Stimulated activated CD4-positive, alpha-beta T cell treated with anti-CD3 and anti-CD28 coated beads, Interleukin-15, amount 100 ng/mL, for 1 hour (primary cell): ENCODE data around the gene CELA1.
A peak's percentile ranks its signal among the peaks of the same experiment; 100 is the strongest.

Experiments
- DNase-seq, 2 donors: peaks; one replicate each; pipeline ENCODE4 v3.0.0-alpha.2; 2020; ENCODE audit warnings: low read depth in 1 of 2, low spot score in 1 of 2

The CELA1 gene

DNA sequence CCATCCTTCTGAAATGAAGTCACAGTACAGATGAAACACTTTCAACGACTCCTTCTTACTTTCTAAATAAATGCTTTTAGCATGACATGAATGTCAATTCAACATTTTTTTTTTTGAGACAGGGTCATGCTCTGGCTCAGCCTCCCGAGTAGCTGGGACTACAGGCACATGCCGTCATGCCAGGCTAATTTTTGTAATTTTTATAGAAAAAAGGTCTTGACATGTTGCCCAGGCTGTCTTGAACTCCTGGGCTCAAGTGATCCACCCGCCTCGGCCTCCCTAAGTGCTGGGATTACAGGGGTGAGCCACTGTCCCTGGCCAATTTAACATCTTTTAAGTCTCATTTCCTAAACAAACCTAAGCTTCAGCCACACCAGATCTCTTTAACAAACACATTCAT lies 28.4 kb upstream of the CELA1 start:
- DNase-seq, result no peak

DNA sequence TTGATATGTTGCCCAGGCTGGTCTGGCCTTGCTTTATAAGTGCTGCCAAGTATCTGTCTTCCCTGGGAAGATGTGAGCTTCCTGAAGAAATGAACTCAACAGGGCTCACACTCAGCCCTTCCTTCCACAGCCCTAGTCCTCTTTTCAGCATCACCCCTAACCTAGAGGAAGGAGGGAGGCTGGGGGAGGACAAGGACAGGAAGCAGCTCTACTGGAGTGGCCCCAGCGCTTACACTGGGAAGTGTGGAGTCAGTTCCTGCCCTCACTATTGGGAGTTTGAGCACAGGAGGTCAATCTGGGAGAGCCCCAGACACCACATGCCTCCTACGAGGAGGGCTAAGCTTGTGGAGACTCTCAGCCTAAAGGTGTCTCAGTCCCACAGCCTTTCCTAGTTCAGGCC lies 27.9 kb upstream of the CELA1 start:
- DNase-seq, result no peak

DNA sequence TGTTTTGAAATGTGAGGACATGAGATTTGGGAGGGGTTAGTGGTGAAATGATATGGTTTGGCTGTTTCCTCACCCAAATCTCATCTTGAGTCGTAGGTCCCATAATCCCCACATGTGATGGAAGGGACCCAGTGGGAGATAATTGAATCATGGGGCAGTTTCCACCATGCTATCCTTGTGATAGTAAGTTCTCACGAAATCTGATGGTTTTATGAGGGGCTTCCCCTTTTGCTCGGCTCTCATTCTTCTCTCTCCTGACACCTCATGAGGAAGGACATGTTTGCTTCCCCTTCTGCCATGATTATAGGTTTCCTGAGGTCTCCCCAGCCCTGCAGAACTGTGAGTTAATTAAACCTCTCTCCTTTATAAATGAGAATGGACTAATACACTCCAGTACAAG lies 26.7 kb upstream of the CELA1 start:
- DNase-seq, result no peak

- no peak for DNase-seq
These were observed 25.5 kb upstream of the CELA1 start for GRCh38 chr12:51372021-51372420.

DNA sequence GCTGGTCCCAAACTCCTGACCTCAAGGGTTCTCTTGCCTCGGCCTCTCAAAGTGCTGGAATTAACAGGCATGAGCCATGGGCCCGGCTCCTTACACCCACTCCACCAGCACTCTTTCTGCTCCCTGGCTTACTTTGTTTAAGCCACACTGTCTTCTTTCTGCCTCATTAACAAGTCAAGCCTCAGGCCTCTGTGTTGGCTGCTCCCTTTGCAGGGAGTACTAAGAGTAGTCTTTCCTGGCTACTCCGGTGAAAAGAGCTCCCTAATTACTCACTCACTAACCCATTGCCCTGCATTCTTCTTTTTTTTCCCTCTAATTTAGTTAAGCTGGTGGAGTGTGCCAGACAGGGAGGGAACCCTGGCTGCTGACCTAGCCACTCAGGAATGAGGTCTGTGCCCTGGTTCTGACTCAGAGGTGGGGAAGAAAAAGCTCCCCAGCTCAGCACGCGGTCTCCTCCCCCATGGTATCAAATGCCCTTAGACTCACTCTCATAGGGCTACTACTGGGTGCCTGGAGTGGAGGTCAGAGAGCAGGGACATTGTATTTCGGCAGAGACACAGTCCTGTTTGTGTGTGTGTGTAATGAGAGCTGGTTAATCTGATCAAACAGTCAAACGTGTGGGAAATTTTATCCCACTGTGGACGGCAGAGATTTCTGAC lies 24.9 kb upstream of the CELA1 start:
- no peak for DNase-seq

- no peak for DNase-seq
These were observed 24.2 kb upstream of the CELA1 start for GRCh38 chr12:51370667-51371066.

- no peak for DNase-seq
These were observed 23.1 kb upstream of the CELA1 start for GRCh38 chr12:51369581-51369980.

DNA sequence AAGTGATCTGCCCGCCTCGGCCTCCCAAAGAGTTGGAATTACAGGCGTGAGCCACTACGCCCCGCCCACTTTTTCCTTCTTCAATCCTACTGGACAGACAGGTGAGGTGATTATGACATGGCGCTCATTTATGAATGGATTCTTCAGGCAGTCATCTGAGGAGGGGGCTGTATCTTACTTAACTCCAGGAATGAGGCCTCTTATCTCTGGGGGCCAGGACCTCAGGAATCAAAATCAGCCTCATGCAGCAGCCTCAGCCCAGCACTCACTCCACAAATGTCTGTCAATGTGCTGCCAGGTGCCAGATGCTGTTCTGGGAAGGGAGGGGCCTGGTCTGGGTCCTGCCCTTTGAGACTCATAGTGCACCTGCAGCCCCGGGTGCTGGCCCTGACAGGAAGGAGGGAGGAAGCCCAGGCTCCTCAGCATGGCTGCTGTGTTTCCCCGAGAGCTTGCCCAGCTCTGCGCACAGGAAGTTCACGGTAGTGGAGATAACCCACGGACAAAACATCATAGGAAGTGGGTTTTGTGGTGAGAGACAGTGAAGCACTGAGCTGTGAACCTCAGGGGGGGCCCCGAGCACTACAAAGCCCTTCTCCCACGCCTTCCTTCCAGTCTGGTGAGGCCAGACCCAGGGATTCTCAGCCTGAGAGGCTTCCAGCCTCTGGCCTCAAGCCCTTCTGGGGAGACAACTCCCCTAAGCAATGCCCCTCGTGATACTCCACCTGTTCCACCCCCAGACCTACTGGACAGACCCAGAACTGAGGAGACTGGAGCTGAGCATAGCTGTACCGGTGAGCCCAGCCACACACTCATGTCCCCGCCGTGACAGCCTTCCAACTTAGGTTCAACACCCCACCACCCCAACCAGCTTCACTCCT lies 22.4 kb upstream of the CELA1 start:
- peak; percentile 53 to 71 for DNase-seq

DNA sequence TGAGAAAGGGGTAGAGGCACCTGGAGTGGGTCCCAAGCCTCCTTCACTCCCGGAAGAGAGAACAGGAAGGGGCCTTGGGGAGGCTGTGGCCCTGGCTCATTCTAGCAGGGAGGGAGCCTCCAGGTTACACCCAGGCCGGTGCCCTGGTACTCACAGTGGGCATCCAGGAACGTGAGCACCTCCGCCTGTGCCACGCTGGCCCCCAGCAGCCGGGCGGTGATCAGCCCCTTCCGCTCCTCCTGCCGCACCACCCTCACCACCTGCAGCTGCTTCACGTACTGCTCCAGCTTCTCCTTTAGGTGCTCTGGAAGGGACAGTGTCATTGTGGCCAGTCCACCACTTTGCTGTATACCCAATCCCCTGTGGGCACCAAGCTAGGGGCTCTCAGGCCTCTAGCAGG lies 18.8 kb upstream of the CELA1 start:
- no peak for DNase-seq

DNA sequence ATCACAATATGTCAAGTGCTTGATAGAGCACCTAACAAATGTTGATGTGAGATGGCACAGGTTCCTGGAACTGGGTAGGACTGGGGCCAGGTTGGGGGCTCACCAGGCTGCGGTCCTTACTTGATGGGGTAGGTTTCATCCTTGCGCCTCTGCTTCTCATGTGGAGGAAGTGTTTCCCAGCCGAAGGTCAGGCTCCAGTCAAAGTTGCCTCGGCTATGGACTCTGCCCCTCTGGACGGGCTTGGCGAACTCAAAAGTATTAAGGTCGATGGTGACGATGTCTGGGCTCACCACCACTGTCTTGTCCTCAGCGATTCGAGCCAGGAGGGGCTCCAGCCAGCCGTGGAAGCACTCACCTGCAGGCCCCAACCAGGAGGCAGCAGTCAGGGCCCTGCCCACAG lies 17.5 kb upstream of the CELA1 start:
- no peak for DNase-seq

DNA sequence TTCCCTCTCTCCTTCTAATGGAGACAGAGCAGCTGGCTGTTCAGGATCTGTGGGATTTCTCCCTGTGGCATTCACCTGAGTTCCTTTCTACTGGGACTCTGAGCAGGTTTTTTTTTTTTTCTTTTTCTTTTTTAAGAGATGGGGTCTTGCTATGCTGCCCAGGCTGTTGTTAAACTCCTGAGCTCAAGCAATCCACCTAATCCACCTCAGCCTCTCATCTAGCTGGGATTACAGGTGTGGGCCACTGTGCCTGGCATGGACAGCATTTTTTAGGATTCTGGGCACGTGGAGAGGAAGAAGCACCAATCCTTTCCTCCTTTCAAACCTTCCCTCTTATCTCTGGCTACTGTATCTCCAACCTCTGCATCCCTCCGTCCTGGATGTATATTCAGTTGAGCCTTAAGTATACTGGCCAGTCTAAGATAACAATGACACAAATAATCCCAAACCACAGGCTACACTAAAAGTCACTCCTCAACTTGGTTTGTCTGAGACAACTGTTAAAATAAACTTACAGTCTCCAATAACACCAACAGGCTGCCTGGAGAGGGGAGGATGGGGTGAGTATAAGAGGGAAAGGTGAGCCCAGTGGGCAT lies 16.4 kb upstream of the CELA1 start:
- no peak for DNase-seq

GRCh38 chr12:51362307-51362706 lies 15.8 kb upstream of the CELA1 start:
- DNase-seq, result no peak

GRCh38 chr12:51361161-51362016 lies 14.9 kb upstream of the CELA1 start:
- DNase-seq, result no peak

GRCh38 chr12:51360315-51360714 lies 13.8 kb upstream of the CELA1 start:
- no peak for DNase-seq

- no peak for DNase-seq
These were observed 13.4 kb upstream of the CELA1 start for GRCh38 chr12:51359851-51360250.

- DNase-seq, result no peak
These were observed 12.0 kb upstream of the CELA1 start for GRCh38 chr12:51358496-51358895.

DNA sequence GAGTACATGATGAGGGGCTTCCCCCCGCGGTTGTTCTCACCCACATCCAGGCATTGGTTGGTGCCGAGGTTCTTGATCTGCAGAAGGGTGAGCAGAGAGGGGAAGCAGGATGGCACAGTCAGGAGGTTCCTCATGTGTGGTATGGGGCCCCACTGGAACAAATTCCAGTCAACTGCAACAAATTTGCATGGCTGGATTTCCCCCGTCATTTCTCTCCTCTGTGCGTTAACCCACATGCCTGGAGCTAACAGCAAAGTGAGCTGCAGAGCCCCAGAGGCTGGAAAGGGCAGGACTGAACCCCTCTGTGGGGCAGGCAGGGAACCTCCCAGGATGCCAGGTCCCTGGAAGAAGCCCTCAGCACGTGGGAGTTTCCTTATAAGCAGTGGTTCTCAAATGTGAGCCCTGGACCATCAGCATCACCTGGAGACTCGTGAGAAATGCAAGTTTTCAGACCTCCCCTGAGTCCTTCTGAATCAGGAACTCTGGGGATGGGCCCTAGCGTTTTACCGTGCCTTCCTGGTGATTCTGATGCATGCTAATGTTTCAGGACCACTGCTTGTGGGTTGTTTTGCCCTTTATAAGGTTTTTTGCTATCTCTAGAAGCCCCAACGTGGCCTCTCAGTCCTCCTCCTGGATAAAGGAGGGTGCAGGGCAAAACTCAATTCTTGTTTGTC lies 11.0 kb upstream of the CELA1 start:
- DNase-seq, result no peak

DNA sequence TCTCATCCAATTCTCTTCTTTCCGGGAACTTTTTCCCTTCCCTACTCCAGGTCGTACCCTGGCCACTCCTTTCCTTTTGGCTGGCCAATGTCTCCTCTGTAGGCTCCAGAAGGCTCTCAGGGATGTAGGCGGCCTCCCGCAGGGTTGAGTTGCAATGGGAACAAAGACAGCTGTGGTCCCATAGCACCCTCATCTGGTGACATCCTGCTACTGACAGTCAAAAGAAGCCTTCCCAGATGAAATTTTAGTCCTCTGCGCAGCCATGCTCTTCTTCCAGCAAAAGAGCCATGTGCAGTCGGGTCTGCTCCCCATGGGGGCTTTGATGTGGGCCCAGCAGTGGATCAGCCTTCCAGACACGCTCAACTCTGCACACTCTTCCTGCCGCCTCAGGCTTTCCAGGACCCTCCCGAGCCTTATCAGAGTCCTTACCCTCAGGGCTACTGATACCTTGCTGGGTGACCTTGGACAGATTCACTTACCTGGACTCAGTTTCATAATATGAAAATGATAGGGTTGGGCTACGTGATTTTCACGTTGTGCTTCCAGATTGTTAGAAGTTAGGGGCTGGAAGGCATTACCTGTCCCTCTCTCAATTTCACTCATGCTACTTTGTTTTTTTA lies 5.5 kb upstream of the CELA1 start:
- DNase-seq, result no peak

DNA sequence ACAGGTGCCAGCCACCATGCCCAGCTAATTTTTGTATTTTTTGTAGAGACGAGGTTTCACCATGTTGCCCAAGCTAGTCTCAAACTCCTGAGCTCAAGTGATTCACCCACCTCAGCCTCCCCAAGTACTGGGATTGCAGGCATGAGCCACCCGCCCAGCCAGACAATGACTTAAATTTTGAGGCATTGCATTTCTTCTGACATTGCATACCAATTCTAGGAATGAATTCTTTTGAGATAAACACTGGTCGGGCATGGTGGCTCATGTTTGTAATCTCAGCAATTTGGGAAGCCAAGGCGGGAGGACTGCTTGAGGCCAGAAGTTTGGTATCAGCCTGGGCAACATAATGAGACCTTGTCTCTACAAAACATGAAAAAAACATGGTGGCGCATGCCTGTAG lies 2.5 kb upstream of the CELA1 start:
- DNase-seq, result no peak

GRCh38 chr12:51348116-51348515 lies 1.6 kb upstream of the CELA1 start:
- no peak for DNase-seq
